A549 treated with CpdA at 1 μM for 4 hours (cell line): Measurements from ENCODE around the gene CD19. TPM values are rescaled to one million over a fixed set of nuclear protein-coding genes. Genes with fewer than 3 reads are reported as not detected.

Experiments used
- total RNA-seq: library from RNA; stranded (reverse); fragments of 200-300 nt; extraction: Qiagen RNA extraction; gene quantifications from 5 replicates; pipeline ENCODE4 v1.2.3, GENCODE V29; 2022; ENCODE audit warnings: low read depth

Gene CD19
- not detected in 5 replicates for total RNA-seq

DNA sequence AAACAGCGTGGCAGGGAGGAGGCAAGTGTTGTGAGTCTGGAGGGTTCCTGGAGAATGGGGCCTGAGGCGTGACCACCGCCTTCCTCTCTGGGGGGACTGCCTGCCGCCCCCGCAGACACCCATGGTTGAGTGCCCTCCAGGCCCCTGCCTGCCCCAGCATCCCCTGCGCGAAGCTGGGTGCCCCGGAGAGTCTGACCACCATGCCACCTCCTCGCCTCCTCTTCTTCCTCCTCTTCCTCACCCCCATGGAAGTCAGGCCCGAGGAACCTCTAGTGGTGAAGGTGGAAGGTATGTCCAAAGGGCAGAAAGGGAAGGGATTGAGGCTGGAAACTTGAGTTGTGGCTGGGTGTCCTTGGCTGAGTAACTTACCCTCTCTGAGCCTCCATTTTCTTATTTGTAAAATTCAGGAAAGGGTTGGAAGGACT, at the start of gene CD19:
CD19 (plus strand) TSS at position 171 of the 425 bp plus-strand sequence; CDS start at position 201, 30 bp downstream.

DNA sequence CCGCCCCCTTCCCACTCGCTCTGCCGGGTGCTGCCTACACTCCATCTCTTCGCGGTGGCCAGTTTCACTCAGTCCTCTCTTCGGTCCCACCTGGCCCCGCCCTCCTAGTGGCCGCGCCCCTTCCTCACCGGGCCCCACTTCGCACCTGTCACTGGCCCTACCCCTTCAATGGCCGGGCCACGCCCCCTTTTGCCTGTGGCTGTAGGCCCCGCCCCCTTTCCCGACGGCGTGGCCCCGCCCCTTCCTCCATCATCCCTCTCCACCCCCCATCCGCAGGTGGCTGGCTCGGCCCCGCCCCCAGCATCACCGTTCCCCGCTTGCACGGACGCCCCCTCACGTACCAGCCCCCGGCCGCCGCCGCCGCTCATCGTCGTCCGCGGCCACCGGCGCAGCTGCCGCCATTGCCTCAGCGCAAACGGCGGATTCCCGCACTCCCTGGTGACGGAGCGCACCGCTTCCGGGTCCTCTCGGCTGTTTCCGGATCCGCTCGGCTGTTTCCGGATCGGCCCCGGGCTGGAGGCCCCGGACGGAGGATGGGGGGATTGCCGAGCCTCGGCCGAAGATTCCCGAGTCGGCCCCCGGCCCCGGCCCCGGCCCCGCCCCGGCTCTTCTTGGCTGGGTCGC, 6.9 kb upstream of the CD19 start, which contains the start of gene RABEP2:
RABEP2 (minus strand) TSS at position 477 of the 624 bp plus-strand sequence; CDS start at position 402, 75 bp downstream.

DNA sequence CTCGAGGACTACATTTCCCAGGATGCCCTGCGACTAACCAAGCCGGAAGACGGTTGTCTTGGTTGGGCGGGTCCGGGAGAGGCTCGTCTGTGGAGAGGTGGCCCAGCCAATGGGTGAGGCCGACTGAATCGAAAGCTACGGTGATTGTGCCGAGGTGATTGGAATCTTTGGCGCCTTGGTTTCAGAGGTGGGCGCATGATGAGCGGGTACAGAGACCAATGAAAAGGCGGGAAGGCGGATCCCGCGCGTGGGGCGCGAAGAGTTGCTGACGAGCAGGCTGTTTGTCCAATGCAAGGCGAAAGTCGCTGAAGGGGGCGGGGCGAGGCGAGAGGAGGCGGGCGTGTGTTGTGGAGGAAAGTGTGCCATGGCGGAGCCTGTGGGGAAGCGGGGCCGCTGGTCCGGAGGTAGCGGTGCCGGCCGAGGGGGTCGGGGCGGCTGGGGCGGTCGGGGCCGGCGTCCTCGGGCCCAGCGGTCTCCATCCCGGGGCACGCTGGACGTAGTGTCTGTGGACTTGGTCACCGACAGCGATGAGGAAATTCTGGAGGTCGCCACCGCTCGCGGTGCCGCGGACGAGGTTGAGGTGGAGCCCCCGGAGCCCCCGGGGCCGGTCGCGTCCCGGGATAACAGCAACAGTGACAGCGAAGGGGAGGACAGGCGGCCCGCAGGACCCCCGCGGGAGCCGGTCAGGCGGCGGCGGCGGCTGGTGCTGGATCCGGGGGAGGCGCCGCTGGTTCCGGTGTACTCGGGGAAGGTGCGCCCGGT, 19.1 kb downstream of the CD19 start, which contains the start of gene NFATC2IP:
NFATC2IP (plus strand) TSS at position 290 of the 762 bp plus-strand sequence; CDS start at position 365, 75 bp downstream.

DNA sequence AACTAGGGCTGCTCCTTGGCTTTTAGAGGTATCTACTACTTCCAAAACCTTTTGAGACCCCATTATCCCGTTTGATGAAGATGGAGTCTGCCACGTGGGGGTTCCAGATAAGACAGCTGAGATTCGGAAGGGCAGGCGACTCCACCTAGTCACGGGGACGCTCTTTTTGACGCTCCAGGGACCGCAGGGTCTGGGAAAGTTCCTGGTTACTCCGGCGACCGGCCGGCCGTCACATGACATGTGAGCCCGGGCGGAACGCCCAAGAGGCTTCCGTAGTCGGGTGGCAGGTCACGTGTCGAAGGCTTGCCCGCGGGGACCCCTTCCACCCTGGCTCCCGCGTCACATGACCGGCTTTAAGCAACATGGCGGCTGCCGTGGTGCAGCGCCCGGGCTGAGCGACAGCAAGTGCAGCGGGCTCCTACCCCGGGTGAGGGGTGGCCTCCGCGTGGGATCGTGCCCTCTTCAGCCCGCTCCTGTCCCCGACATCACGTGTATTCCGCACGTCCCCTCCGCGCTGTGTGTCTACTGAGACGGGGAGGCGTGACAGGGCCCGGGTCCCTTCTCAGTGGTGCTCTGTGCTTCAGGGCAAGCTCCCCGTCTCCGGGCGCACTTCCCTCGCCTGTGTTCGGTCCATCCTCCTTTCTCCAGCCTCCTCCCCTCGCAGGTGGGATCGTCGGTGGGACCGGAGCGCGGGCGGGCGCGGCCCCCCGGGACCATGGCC, 42.8 kb downstream of the CD19 start, which contains the start of gene SPNS1:
SPNS1 (plus strand) TSS at position 342 of the 721 bp plus-strand sequence; CDS start at position 716, 374 bp downstream.

DNA sequence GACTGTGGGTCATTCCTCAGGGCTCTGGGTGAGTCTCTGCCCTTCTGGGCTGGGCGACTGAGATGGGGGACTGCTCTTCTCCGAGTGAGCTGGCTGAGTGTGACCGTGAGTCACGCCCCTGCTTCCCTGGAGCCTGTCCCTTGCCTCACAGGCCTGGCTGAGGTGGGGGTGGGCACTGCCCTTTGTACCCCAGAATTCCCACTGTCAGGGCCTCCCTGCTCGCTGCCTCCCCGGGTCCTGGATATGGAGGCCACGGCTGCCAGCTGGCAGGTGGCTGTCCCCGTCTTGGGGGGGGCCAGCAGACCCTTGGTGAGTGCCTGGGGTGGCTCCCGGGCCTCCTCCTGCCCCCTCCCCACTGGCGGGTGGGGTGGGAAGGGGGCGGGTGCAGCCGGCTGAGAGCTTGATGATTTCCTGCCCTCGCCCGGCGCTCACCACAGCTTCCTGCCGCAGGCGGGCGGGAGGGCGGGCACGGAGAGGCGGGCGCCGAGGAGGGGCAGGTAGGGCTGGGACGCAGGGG, 52.9 kb downstream of the CD19 start, which contains the start of gene LAT:
LAT (plus strand) TSS at position 434 of the 517 bp plus-strand sequence. CDS start 366 bp downstream, outside the sequence.

Other genes with a start within 250 kb of the CD19 start
- gene EIF3C, start 220.5 kb upstream of the CD19 start, total RNA-seq, result 207 to 397 TPM (median 358 TPM) in 5 replicates
- gene NPIPB9, start 180.2 kb upstream of the CD19 start, total RNA-seq, result 1.2 to 3.0 TPM (median 1.7 TPM) in 5 replicates
- 101 to 148 TPM (median 134 TPM) in 5 replicates for gene ATXN2L, start 109.0 kb upstream of the CD19 start, total RNA-seq
- gene TUFM, start 85.6 kb upstream of the CD19 start, total RNA-seq, result 217 to 312 TPM (median 296 TPM) in 5 replicates
- gene SH2B1, start 68.1 kb upstream of the CD19 start, total RNA-seq, result 25.2 to 33.2 TPM (median 30.8 TPM) in 5 replicates
- gene ATP2A1, start 53.5 kb upstream of the CD19 start, total RNA-seq, result 1.2 to 2.7 TPM (median 2.2 TPM) in 5 replicates
- 10.0 to 12.0 TPM (median 10.7 TPM) in 5 replicates for gene RABEP2, start 6.7 kb upstream of the CD19 start, total RNA-seq
- 22.7 to 32.3 TPM (median 31.0 TPM) in 5 replicates for gene NFATC2IP, start 19.0 kb downstream of the CD19 start, total RNA-seq
- 49.0 to 80.8 TPM (median 76.7 TPM) in 5 replicates for gene SPNS1, start 42.8 kb downstream of the CD19 start, total RNA-seq
- gene LAT, start 53.1 kb downstream of the CD19 start, total RNA-seq, result 4.0 to 5.8 TPM (median 4.8 TPM) in 5 replicates